Transverse colon (tissue), 4 donors: Measurements from ENCODE around the gene PHETA2.

Source experiments
- EP300 ChIP-seq: sonication (generic); formaldehyde crosslinking; IDR thresholded peaks from one replicate; pipeline ENCODE4 v1.6.1; 2017; ENCODE audit warnings: antibody characterized with exemption, low read depth
- POLR2A ChIP-seq: fragments of 450-650 bp; IDR thresholded peaks from one replicate; pipeline ENCODE4 v1.6.1; 2016; ENCODE audit warnings: antibody characterized with exemption, mild to moderate bottlenecking, moderate library complexity
- POLR2AphosphoS5 ChIP-seq, 3 donors: sonication (generic); formaldehyde crosslinking; IDR thresholded peaks; one replicate each; pipeline ENCODE4 v1.6.1; 2016; ENCODE audit warnings: antibody characterized with exemption in 3 of 3
- TF ChIP-seq, protein P1 (sequence below), 5 experiments: fragments of 200-600 bp in 3 of 5; fragments of 450-650 bp in 2 of 5; sonication (generic) in 3 of 5; IDR thresholded peaks; 1 replicate in 2 of 5; 2 replicates in 3 of 5; pipeline ENCODE4 v1.5.1; 2016 to 2017; ENCODE audit warnings: antibody characterized with exemption in 5 of 5, inconsistent platforms in 3 of 5, mild to moderate bottlenecking in 2 of 5, moderate library complexity in 1 of 5

DNA sequence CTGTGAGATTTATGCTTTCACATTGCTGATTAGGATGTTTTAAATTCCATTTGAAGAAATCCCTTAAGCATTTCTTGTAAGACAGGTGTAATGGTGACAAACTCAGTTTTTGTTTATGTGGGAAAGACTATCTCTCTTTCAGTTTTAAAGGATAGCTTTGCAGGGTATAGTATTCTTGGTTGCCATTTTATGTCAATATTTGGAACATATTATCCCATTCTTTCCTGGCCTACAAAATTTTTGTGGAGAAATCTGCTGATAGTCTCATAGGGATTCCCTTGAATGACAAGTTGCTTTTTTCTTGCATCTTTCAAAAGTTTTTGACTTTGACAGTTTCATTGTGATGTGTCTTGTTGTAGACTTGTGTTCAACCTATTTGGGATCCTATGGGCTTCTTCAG, 32.3 kb upstream of the PHETA2 start:
- no peak for TF ChIP-seq POLR2AphosphoS5 (IDR thresholded peaks at IDR 0.05)
- TF ChIP-seq, protein P1, sequence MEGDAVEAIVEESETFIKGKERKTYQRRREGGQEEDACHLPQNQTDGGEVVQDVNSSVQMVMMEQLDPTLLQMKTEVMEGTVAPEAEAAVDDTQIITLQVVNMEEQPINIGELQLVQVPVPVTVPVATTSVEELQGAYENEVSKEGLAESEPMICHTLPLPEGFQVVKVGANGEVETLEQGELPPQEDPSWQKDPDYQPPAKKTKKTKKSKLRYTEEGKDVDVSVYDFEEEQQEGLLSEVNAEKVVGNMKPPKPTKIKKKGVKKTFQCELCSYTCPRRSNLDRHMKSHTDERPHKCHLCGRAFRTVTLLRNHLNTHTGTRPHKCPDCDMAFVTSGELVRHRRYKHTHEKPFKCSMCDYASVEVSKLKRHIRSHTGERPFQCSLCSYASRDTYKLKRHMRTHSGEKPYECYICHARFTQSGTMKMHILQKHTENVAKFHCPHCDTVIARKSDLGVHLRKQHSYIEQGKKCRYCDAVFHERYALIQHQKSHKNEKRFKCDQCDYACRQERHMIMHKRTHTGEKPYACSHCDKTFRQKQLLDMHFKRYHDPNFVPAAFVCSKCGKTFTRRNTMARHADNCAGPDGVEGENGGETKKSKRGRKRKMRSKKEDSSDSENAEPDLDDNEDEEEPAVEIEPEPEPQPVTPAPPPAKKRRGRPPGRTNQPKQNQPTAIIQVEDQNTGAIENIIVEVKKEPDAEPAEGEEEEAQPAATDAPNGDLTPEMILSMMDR (IDR thresholded peaks at IDR 0.05) = no peak
- TF ChIP-seq POLR2A = no peak
- no peak for TF ChIP-seq EP300
